Nephron progenitor cell (in vitro differentiated cells): ENCODE results near the gene BFSP1.

Experiments
- DNase-seq: peaks from one replicate; pipeline ENCODE4 v3.0.0; 2021
- H3K27ac Mint-ChIP-seq: 2 replicates; pipeline ENCODE4 v1.8.0; 2021; ENCODE audit warnings: mild to moderate bottlenecking, moderate library complexity, mixed read lengths
- H3K27me3 Mint-ChIP-seq: 2 replicates; pipeline ENCODE4 v1.8.0; 2021; ENCODE audit warnings: mild to moderate bottlenecking, low read depth, mixed read lengths; ENCODE audit not compliant: poor library complexity
- H3K36me3 Mint-ChIP-seq: 2 replicates; pipeline ENCODE4 v1.8.0; 2021; ENCODE audit warnings: low read depth, mixed read lengths
- H3K4me1 Mint-ChIP-seq: 2 replicates; pipeline ENCODE4 v1.8.0; 2021; ENCODE audit warnings: mixed read lengths
- H3K4me3 Mint-ChIP-seq: 2 replicates; pipeline ENCODE4 v1.8.0; 2021; ENCODE audit warnings: mild to moderate bottlenecking, moderate library complexity, mixed read lengths
- H3K9me3 Mint-ChIP-seq: 2 replicates; pipeline ENCODE4 v1.8.0; 2021; ENCODE audit warnings: mild to moderate bottlenecking, moderate library complexity, mixed read lengths
- TF ChIP-seq, protein P1 (sequence below): fragments of 200-600 bp; sonication (generic); IDR thresholded peaks from 2 replicates; pipeline ENCODE4 v1.5.0; 2021; ENCODE audit warnings: antibody characterized with exemption

BFSP1 gene

DNA sequence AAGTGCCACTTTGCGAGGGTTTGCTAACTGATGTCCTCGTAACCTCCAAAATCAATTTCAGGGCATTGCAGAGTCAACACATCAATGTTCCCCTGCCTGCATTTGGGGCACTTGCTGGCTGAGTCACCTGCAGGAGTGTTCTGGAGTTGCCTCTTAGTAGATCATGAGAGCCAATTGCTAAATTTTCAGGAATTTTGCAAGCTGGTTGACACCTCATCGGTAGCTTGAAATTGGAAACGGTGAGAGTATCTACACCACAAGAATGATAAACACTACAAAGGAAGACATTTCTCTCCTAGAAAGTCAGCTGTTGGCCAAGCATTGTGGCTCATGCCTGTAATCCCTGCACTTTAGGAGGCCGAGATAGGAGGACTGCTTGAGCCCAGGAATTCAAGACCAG lies 10.8 kb upstream of the BFSP1 start:
- Mint-ChIP-seq H3K9me3 (no peaks in the 10 kb centered on the region), H3K36me3 (no peaks in the 10 kb centered on the region), H3K27me3 (peaks cover 7% of the 10 kb centered on the region), H3K27ac (no peak overlapping the region), H3K4me3 (no peak overlapping the region), H3K4me1 (peaks cover 12% of the 10 kb centered on the region)
- TF ChIP-seq, protein P1, sequence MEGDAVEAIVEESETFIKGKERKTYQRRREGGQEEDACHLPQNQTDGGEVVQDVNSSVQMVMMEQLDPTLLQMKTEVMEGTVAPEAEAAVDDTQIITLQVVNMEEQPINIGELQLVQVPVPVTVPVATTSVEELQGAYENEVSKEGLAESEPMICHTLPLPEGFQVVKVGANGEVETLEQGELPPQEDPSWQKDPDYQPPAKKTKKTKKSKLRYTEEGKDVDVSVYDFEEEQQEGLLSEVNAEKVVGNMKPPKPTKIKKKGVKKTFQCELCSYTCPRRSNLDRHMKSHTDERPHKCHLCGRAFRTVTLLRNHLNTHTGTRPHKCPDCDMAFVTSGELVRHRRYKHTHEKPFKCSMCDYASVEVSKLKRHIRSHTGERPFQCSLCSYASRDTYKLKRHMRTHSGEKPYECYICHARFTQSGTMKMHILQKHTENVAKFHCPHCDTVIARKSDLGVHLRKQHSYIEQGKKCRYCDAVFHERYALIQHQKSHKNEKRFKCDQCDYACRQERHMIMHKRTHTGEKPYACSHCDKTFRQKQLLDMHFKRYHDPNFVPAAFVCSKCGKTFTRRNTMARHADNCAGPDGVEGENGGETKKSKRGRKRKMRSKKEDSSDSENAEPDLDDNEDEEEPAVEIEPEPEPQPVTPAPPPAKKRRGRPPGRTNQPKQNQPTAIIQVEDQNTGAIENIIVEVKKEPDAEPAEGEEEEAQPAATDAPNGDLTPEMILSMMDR, result no peak
- DNase-seq, result no peak

DNA sequence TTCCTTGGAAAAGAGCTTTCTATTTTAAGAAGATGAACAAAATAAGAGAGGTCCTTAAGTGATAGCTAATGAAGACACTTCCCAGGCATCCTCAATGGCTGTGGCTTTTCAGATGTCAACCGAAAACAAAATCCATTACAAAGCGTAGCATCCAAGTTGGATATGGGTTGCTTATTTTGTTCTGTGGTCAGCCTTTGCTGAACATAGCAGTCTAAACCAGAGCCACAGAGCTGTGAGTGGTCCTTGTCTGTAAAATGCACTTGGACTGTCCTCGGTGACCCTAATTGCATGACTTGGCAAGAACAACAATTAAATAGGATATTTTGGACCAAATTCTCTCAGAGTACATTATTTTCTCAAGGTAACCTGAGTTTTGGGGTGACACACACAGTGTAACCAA lies 10.4 kb upstream of the BFSP1 start:
- no peaks in the 10 kb centered on the region for H3K36me3 Mint-ChIP-seq
- no peak overlapping the region for H3K27ac Mint-ChIP-seq
- peaks cover 4% of the 10 kb centered on the region for H3K9me3 Mint-ChIP-seq
- H3K27me3 Mint-ChIP-seq, result peaks cover 8% of the 10 kb centered on the region
- TF ChIP-seq, protein P1, result no peak
- no peak for DNase-seq
- H3K4me3 Mint-ChIP-seq, result no peak overlapping the region
- H3K4me1 Mint-ChIP-seq, result peaks cover 15% of the 10 kb centered on the region

DNA sequence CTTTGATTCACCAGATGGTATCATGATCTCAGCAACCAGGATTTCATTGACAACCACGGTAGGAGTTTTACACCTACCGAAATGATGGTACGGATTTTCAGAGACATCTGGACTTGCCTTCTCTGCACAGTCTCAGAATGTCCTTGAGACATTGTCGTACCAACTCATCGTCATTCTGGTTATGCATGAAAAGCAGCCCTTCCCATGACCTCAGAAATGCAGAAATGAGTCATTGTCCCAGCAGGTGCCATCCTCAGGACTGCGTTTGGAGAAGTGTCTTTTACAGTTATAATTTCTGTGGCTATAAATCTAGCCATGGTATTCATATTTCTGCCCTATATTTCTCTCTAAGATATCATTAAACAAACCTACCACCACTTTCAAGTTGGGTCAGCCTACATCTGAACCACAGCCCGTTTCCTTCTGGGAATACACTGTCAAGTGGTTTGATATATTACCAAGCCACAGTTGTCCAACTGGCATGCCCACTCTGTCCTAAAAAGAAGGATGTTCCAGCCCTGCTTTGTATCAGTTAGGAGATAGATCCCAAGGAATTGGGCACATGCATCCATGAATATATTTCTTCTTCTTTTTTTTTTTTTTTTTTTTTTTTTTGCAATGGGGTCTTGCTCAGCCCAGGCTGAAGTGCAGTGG lies 7.5 kb upstream of the BFSP1 start:
- Mint-ChIP-seq H3K4me3 (no peak overlapping the region), H3K9me3 (peaks cover 4% of the 10 kb centered on the region), H3K36me3 (no peaks in the 10 kb centered on the region), H3K27ac (no peak overlapping the region), H3K4me1 (peaks cover 10% of the 10 kb centered on the region), H3K27me3 (peaks cover 4% of the 10 kb centered on the region)
- TF ChIP-seq, protein P1, result no peak
- no peak for DNase-seq

DNA sequence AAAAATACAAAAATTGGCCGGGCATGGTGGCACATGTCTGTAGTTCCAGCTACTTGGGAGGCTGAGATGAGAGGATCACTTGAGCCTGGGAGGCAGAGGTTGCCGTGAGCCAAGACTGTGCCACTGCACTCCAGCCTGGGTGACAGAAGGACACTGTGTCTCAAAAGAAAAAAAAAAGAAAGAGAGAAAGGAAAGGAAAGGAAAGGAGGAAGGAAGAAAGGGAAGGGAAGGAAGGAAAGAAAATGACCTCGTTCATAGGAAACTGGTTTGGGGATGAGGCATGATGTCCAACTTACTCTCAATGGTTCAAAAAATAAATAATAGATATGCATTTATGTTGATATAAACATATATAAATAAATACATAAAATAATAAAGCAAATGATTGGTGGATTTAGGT lies 6.8 kb upstream of the BFSP1 start:
- no peak for DNase-seq
- peaks cover 4% of the 10 kb centered on the region for H3K27me3 Mint-ChIP-seq
- no peaks in the 10 kb centered on the region for H3K36me3 Mint-ChIP-seq
- TF ChIP-seq, protein P1, result no peak
- no peak overlapping the region for H3K27ac Mint-ChIP-seq
- peaks cover 4% of the 10 kb centered on the region for H3K9me3 Mint-ChIP-seq
- no peak overlapping the region for H3K4me3 Mint-ChIP-seq
- peaks cover 15% of the 10 kb centered on the region for H3K4me1 Mint-ChIP-seq

DNA sequence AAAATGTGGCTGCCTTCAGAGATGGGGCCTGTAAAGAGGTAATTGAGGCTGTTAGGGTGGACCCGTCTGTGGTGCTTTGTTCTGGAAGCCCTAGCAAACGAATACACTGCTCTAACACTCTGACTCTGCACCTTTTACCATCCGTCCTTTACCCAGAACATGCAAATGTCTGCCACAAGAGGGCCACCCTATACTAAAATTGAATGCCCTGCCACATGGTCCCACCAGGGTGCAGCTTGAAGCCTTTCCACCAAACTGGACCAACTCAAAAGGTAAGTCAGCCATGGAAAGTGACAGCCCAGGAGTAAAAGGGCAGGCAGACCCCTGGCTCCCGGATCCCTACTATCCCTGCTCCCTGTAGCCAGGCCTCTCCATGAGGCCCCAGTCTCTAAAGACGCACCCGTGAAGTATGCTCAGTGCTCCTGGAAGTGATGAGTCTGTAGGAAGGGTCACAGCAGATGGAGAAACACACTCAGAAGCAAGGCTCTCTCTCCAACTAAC lies 5.8 kb upstream of the BFSP1 start:
- no peak overlapping the region for H3K27ac Mint-ChIP-seq
- peak; percentile 62 for DNase-seq
- H3K9me3 Mint-ChIP-seq, result peaks cover 4% of the 10 kb centered on the region
- peaks cover 5% of the 10 kb centered on the region for H3K27me3 Mint-ChIP-seq
- TF ChIP-seq, protein P1, result peak; percentile 81
- H3K36me3 Mint-ChIP-seq, result no peaks in the 10 kb centered on the region
- no peak overlapping the region for H3K4me3 Mint-ChIP-seq
- H3K4me1 Mint-ChIP-seq, result peaks cover 15% of the 10 kb centered on the region

DNA sequence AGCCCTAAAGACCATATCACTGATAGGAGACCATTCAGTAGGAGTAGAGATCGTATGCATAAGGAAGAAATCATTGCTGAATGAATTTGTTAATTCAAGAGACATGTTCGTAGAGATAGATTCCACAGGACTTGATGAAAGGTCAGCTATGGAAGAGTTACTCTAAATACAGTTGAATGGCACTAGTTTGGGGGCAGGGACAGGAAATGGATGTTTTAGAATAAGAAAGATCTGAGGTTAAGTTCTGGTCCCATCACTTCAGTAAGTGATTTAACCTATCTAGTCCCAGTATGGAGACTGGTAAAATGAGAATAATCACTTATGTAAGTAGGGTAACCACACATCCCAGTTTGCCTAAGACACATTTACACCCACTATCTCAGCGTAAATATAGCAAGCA lies 2.9 kb upstream of the BFSP1 start:
- Mint-ChIP-seq H3K27ac (no peak overlapping the region), H3K9me3 (peaks cover 4% of the 10 kb centered on the region), H3K27me3 (peaks cover 18% of the 10 kb centered on the region), H3K4me3 (no peak overlapping the region), H3K4me1 (peaks cover 20% of the 10 kb centered on the region), H3K36me3 (no peaks in the 10 kb centered on the region)
- no peak for DNase-seq
- TF ChIP-seq, protein P1, result no peak
